Right renal pelvis (tissue), 4 donors: ENCODE results near the gene MX1. TPM values are rescaled to one million over a fixed set of nuclear protein-coding genes. Genes with fewer than 3 reads are reported as not detected.

ENCODE experiments used
- DNase-seq, 4 donors: peaks; one replicate each; pipeline ENCODE4 v3.0.0-alpha.2; 2013; ENCODE audit warnings: low read depth in 4 of 4, low spot score in 3 of 4, missing footprints in 1 of 4
- polyA plus RNA-seq, 4 donors: library from polyadenylated mRNA; unstranded; fragments of 120-200 nt; gene quantifications; one replicate each; pipeline ENCODE4 v1.2.1, GENCODE V29; 2013; ENCODE audit not compliant: insufficient read length in 4 of 4

The MX1 gene
- polyA plus RNA-seq, 4 donors, result 6.4 to 9.7 (median 8.6) TPM

- no peak for DNase-seq
These were observed 61.0 kb downstream of the MX1 start for GRCh38 chr21:41487082-41487481.

- DNase-seq, result no peak
These were observed 62.0 kb downstream of the MX1 start for GRCh38 chr21:41488080-41488479.

GRCh38 chr21:41489329-41489728 is 63.3 kb downstream of the MX1 start:
- no peak for DNase-seq

GRCh38 chr21:41490330-41490729 is 64.3 kb downstream of the MX1 start:
- no peak for DNase-seq

GRCh38 chr21:41491412-41491811 is 65.4 kb downstream of the MX1 start:
- no peak for DNase-seq

- DNase-seq, result no peak
These were observed 68.2 kb downstream of the MX1 start for GRCh38 chr21:41494242-41494641.

- no peak for DNase-seq
These were observed 71.0 kb downstream of the MX1 start for GRCh38 chr21:41497008-41497407.

GRCh38 chr21:41497788-41498187 is 71.7 kb downstream of the MX1 start:
- no peak for DNase-seq

- DNase-seq, result no peak
These were observed 73.9 kb downstream of the MX1 start for GRCh38 chr21:41499920-41500319.

GRCh38 chr21:41500363-41500762 is 74.3 kb downstream of the MX1 start:
- no peak for DNase-seq

- no peak for DNase-seq
These were observed 74.9 kb downstream of the MX1 start for GRCh38 chr21:41500931-41501381.

- DNase-seq, result no peak
These were observed 75.9 kb downstream of the MX1 start for GRCh38 chr21:41501919-41502318.

GRCh38 chr21:41503331-41503730 is 77.3 kb downstream of the MX1 start:
- DNase-seq, result no peak

- no peak for DNase-seq
These were observed 78.0 kb downstream of the MX1 start for GRCh38 chr21:41504030-41504429.

GRCh38 chr21:41506005-41506594 is 80.1 kb downstream of the MX1 start:
- no peak for DNase-seq

- DNase-seq, result peak in 1 of 4 donors; percentile 21
These were observed 80.8 kb downstream of the MX1 start for GRCh38 chr21:41506611-41507520.

- DNase-seq, result no peak
These were observed 81.7 kb downstream of the MX1 start, which contains the start of gene TMPRSS2 for GRCh38 chr21:41507521-41508414. TMPRSS2 (minus strand) TSS chr21:41508158; CDS start chr21:41498133, 10,025 bp downstream.

- no peak for DNase-seq
These were observed 82.5 kb downstream of the MX1 start for GRCh38 chr21:41508415-41509144.
